Activated T-helper 1 cell treated with anti-CD3 and anti-CD28 coated beads, Interleukin-12 subunit alpha, Interleukin-12 subunit beta, Interleukin-2, Interleukin-4 antibody, amounts not matched to agents 30 ng/mL and 10 ng/mL and 1 ng/mL, durations not matched to agents 14 hours and 24 hours and 36 hours (primary cell): ENCODE measurements around the gene LATS2. TPM values are rescaled to one million over a fixed set of nuclear protein-coding genes. Genes with fewer than 3 reads are reported as not detected.
"Not testable (repeated sequence)": the region's sequence is repeated elsewhere in the genome, so short reads cannot be mapped to it uniquely, and the experiment has no call there.

ENCODE experiments used
- DNase-seq: peaks from one replicate; pipeline ENCODE4 v3.0.0; 2021; ENCODE audit warnings: low spot score
- H3K27ac Mint-ChIP-seq: one replicate; pipeline ENCODE4 v1.8.0; 2021; ENCODE audit warnings: mild to moderate bottlenecking, mixed read lengths
- H3K27me3 Mint-ChIP-seq: one replicate; pipeline ENCODE4 v1.8.0; 2022; ENCODE audit warnings: mild to moderate bottlenecking, moderate library complexity, mixed read lengths; ENCODE audit not compliant: insufficient read depth
- H3K36me3 Mint-ChIP-seq: one replicate; pipeline ENCODE4 v1.8.0; 2021; ENCODE audit warnings: low read depth, mixed read lengths
- H3K4me1 Mint-ChIP-seq: one replicate; pipeline ENCODE4 v1.8.0; 2021; ENCODE audit warnings: low read depth, mixed read lengths
- H3K4me3 Mint-ChIP-seq: one replicate; pipeline ENCODE4 v1.8.0; 2021; ENCODE audit warnings: mild to moderate bottlenecking, moderate library complexity, mixed read lengths
- H3K9me3 Mint-ChIP-seq: one replicate; pipeline ENCODE4 v1.8.0; 2021; ENCODE audit warnings: mixed read lengths
- intact Hi-C: fragments of 100-400 bp; cut with micrococcal nuclease; formaldehyde crosslinking; loops from one replicate; pipeline ENCODE4 v1.15.1; 2024
- total RNA-seq: library from RNA; stranded (reverse); gene quantifications from 2 replicates; pipeline ENCODE4 v1.2.3, GENCODE V29; 2022

LATS2 gene
- total RNA-seq, 1 donor from 2014 or later, result 2.5 TPM

- no peak overlapping the region for H3K4me3 Mint-ChIP-seq
- H3K9me3 Mint-ChIP-seq, result peaks cover 4% of the 10 kb centered on the region
- peaks cover 14% of the 10 kb centered on the region for H3K4me1 Mint-ChIP-seq
- no peak for DNase-seq
- intact Hi-C loops, result no loop called here
- no peaks in the 10 kb centered on the region for H3K36me3 Mint-ChIP-seq
- peaks cover 7% of the 10 kb centered on the region for H3K27me3 Mint-ChIP-seq
- no peak overlapping the region for H3K27ac Mint-ChIP-seq
These were observed 94.0 kb downstream of the LATS2 start for GRCh38 chr13:20967340-20967739.

GRCh38 chr13:20964904-20965303, 96.5 kb downstream of the LATS2 start:
- no peak overlapping the region for H3K4me3 Mint-ChIP-seq
- peaks cover 4% of the 10 kb centered on the region for H3K9me3 Mint-ChIP-seq
- DNase-seq, result no peak
- peaks cover 14% of the 10 kb centered on the region for H3K4me1 Mint-ChIP-seq
- H3K27ac Mint-ChIP-seq, result no peak overlapping the region
- intact Hi-C loops, result no loop called here
- peaks cover 16% of the 10 kb centered on the region for H3K27me3 Mint-ChIP-seq
- H3K36me3 Mint-ChIP-seq, result no peaks in the 10 kb centered on the region

GRCh38 chr13:20961663-20962062, 99.7 kb downstream of the LATS2 start:
- H3K4me3 Mint-ChIP-seq, DNase-seq, intact Hi-C loops, H3K36me3 Mint-ChIP-seq, H3K9me3 Mint-ChIP-seq, H3K27ac Mint-ChIP-seq, H3K4me1 Mint-ChIP-seq: not testable (repeated sequence)
- peaks cover 14% of the 10 kb centered on the region for H3K27me3 Mint-ChIP-seq

- H3K27ac Mint-ChIP-seq, result no peak overlapping the region
- no peaks in the 10 kb centered on the region for H3K4me1 Mint-ChIP-seq
- no peak for DNase-seq
- intact Hi-C loops, result no loop called here
- peaks cover 13% of the 10 kb centered on the region for H3K27me3 Mint-ChIP-seq
- H3K4me3 Mint-ChIP-seq, result no peak overlapping the region
- no peaks in the 10 kb centered on the region for H3K36me3 Mint-ChIP-seq
- H3K9me3 Mint-ChIP-seq, result no peaks in the 10 kb centered on the region
These were observed 100.6 kb downstream of the LATS2 start for GRCh38 chr13:20960663-20961309.

- H3K9me3 Mint-ChIP-seq, H3K4me3 Mint-ChIP-seq, H3K36me3 Mint-ChIP-seq, intact Hi-C loops, DNase-seq, H3K4me1 Mint-ChIP-seq, H3K27ac Mint-ChIP-seq: not testable (repeated sequence)
- H3K27me3 Mint-ChIP-seq, result peaks cover 15% of the 10 kb centered on the region
These were observed 104.3 kb downstream of the LATS2 start for GRCh38 chr13:20957049-20957620.

GRCh38 chr13:20955496-20955895, 105.9 kb downstream of the LATS2 start:
- peaks cover 10% of the 10 kb centered on the region for H3K27me3 Mint-ChIP-seq
- no peaks in the 10 kb centered on the region for H3K9me3 Mint-ChIP-seq
- no peaks in the 10 kb centered on the region for H3K4me1 Mint-ChIP-seq
- no peak overlapping the region for H3K4me3 Mint-ChIP-seq
- intact Hi-C loops, result no loop called here
- H3K36me3 Mint-ChIP-seq, result no peaks in the 10 kb centered on the region
- no peak overlapping the region for H3K27ac Mint-ChIP-seq
- DNase-seq, result no peak

GRCh38 chr13:20953245-20953931, 108.0 kb downstream of the LATS2 start:
- no peak for DNase-seq

GRCh38 chr13:20952838-20953237, 108.5 kb downstream of the LATS2 start:
- Mint-ChIP-seq H3K36me3 (no peaks in the 10 kb centered on the region), H3K4me3 (no peak overlapping the region), H3K4me1 (no peaks in the 10 kb centered on the region), H3K27ac (no peak overlapping the region), H3K9me3 (no peaks in the 10 kb centered on the region), H3K27me3 (peaks cover 10% of the 10 kb centered on the region)
- no peak for DNase-seq
- intact Hi-C loops, result no loop called here

More at GRCh38 chr13:20953245-20953931, 108.0 kb downstream of the LATS2 start:
- no peaks in the 10 kb centered on the region for H3K36me3 Mint-ChIP-seq
- H3K27ac Mint-ChIP-seq, result no peak overlapping the region
- no peak overlapping the region for H3K4me3 Mint-ChIP-seq
- H3K9me3 Mint-ChIP-seq, result no peaks in the 10 kb centered on the region
- intact Hi-C loops, result no loop called here
- H3K4me1 Mint-ChIP-seq, result no peaks in the 10 kb centered on the region
- peaks cover 7% of the 10 kb centered on the region for H3K27me3 Mint-ChIP-seq

- not testable (repeated sequence) for H3K27ac Mint-ChIP-seq, DNase-seq, H3K4me3 Mint-ChIP-seq, H3K36me3 Mint-ChIP-seq, H3K4me1 Mint-ChIP-seq, H3K9me3 Mint-ChIP-seq
- intact Hi-C loops, result loop anchor here (10.0 kb wide), 2 partner anchors 127 to 1847 kb away; no protein-coding TSS in a partner anchor
- peaks cover 39% of the 10 kb centered on the region for H3K27me3 Mint-ChIP-seq
These were observed 113.4 kb downstream of the LATS2 start for GRCh38 chr13:20948001-20948400.

GRCh38 chr13:20945952-20946383, 115.4 kb downstream of the LATS2 start:
- peak overlapping the region; percentile 34 for H3K4me3 Mint-ChIP-seq
- H3K9me3 Mint-ChIP-seq, result no peaks in the 10 kb centered on the region
- DNase-seq, result no peak
- H3K4me1 Mint-ChIP-seq, result peaks cover 6% of the 10 kb centered on the region
- no peak overlapping the region for H3K27ac Mint-ChIP-seq
- H3K36me3 Mint-ChIP-seq, result no peaks in the 10 kb centered on the region
- peaks cover 36% of the 10 kb centered on the region for H3K27me3 Mint-ChIP-seq
- intact Hi-C loops, result loop anchor here (10.0 kb wide), 2 partner anchors 129 to 1849 kb away; no protein-coding TSS in a partner anchor

- intact Hi-C loops, result loop anchor here (1.0 to 10.0 kb wide), 7 partner anchors 132 to 1852 kb away; no protein-coding TSS in a partner anchor
- H3K36me3 Mint-ChIP-seq, result no peaks in the 10 kb centered on the region
- no peak overlapping the region for H3K27ac Mint-ChIP-seq
- no peak overlapping the region for H3K4me3 Mint-ChIP-seq
- peaks cover 36% of the 10 kb centered on the region for H3K27me3 Mint-ChIP-seq
- DNase-seq, result no peak
- peaks cover 6% of the 10 kb centered on the region for H3K4me1 Mint-ChIP-seq
- H3K9me3 Mint-ChIP-seq, result no peaks in the 10 kb centered on the region
These were observed 118.3 kb downstream of the LATS2 start for GRCh38 chr13:20942938-20943559.

- intact Hi-C loops, result loop anchor here (10.0 kb wide), 2 partner anchors 134 to 1854 kb away; no protein-coding TSS in a partner anchor
- DNase-seq, H3K9me3 Mint-ChIP-seq, H3K36me3 Mint-ChIP-seq, H3K4me1 Mint-ChIP-seq, H3K4me3 Mint-ChIP-seq, H3K27ac Mint-ChIP-seq: not testable (repeated sequence)
- peaks cover 16% of the 10 kb centered on the region for H3K27me3 Mint-ChIP-seq
These were observed 120.9 kb downstream of the LATS2 start for GRCh38 chr13:20940511-20940910.

GRCh38 chr13:20940083-20940482, 121.3 kb downstream of the LATS2 start:
- no peaks in the 10 kb centered on the region for H3K36me3 Mint-ChIP-seq
- intact Hi-C loops, result loop anchor here (10.0 kb wide), 2 partner anchors 135 to 1855 kb away; no protein-coding TSS in a partner anchor
- H3K9me3 Mint-ChIP-seq, result no peaks in the 10 kb centered on the region
- peaks cover 12% of the 10 kb centered on the region for H3K27me3 Mint-ChIP-seq
- peaks cover 6% of the 10 kb centered on the region for H3K4me1 Mint-ChIP-seq
- no peak overlapping the region for H3K4me3 Mint-ChIP-seq
- DNase-seq, result no peak
- no peak overlapping the region for H3K27ac Mint-ChIP-seq
